PC-9 (cell line): Measurements from ENCODE around the gene U2SURP. TPM values are rescaled to one million over a fixed set of nuclear protein-coding genes. Genes with fewer than 3 reads are reported as not detected.
"Not testable (repeated sequence)": the region's sequence is repeated elsewhere in the genome, so short reads cannot be mapped to it uniquely, and the experiment has no call there.

Experiments
- BruUV-seq: library from RNA; stranded (reverse); fragments of 400-500 nt; replicated peaks from 2 replicates; lab custom pipeline; 2021; lab: Mats Ljungman, UMichigan
- CTCF ChIA-PET: fragments of 300-600 bp; sonication (Branson Sonifier 250); formaldehyde crosslinking; loops from one replicate; lab custom pipeline; 2022; ENCODE audit warnings: antibody characterized with exemption; lab: Charles Lee
- POLR2A ChIA-PET: fragments of 300-600 bp; sonication (Branson Sonifier 250); formaldehyde crosslinking; loops from one replicate; lab custom pipeline; 2022; ENCODE audit warnings: antibody characterized with exemption; ENCODE audit not compliant: unreplicated experiment; lab: Charles Lee
- DNase-seq, 2 experiments: peaks; one replicate each; pipeline versions ENCODE4 v3.0.0 to v3.0.0-alpha.2; 2015 to 2022; ENCODE audit warnings: mixed read lengths in 1 of 2
- H2AFZ ChIP-seq: fragments of 200-600 bp; sonication (generic); 2 replicates; pipeline ENCODE4 v1.8.1; 2017; ENCODE audit warnings: antibody characterized with exemption
- H3F3A ChIP-seq: fragments of 200-600 bp; sonication (generic); 2 replicates; pipeline ENCODE4 v1.8.1; 2017; ENCODE audit warnings: antibody characterized with exemption, mild to moderate bottlenecking, low read depth; ENCODE audit not compliant: insufficient read depth
- H3K27ac ChIP-seq: fragments of 200-600 bp; sonication (generic); 2 replicates; pipeline ENCODE4 v1.6.1; 2016; ENCODE audit warnings: mixed run types
- H3K27me3 ChIP-seq: fragments of 200-600 bp; sonication (generic); 2 replicates; pipeline ENCODE4 v1.6.1; 2016; ENCODE audit warnings: low read depth, mixed run types; ENCODE audit not compliant: insufficient read depth
- H3K36me3 ChIP-seq: fragments of 200-600 bp; sonication (generic); 2 replicates; pipeline ENCODE4 v1.6.1; 2016; ENCODE audit warnings: low read depth, mixed run types
- H3K4me1 ChIP-seq: fragments of 200-600 bp; sonication (generic); replicated peaks from 2 replicates; pipeline ENCODE4 v1.6.1; 2016; ENCODE audit warnings: mixed run types; ENCODE audit not compliant: insufficient read depth
- H3K4me2 ChIP-seq: fragments of 200-600 bp; sonication (generic); 2 replicates; pipeline ENCODE4 v1.6.1; 2017; ENCODE audit warnings: mixed run types
- H3K4me3 ChIP-seq: fragments of 200-600 bp; sonication (generic); 2 replicates; pipeline ENCODE4 v1.6.1; 2016; ENCODE audit warnings: mixed run types
- H3K79me2 ChIP-seq: fragments of 200-600 bp; sonication (generic); 2 replicates; pipeline ENCODE4 v1.6.1; 2017; ENCODE audit warnings: low read depth, mixed run types
- H3K9me2 ChIP-seq: fragments of 200-600 bp; sonication (generic); 2 replicates; pipeline ENCODE4 v1.8.1; 2017; ENCODE audit warnings: mild to moderate bottlenecking; ENCODE audit not compliant: insufficient read depth
- H3K9me3 ChIP-seq: fragments of 200-600 bp; sonication (generic); 2 replicates; pipeline ENCODE4 v1.8.1; 2016; ENCODE audit warnings: low read depth; ENCODE audit not compliant: insufficient read depth
- H4K20me1 ChIP-seq: fragments of 200-600 bp; sonication (generic); 2 replicates; pipeline ENCODE4 v1.8.1; 2017; ENCODE audit not compliant: insufficient read depth
- EZH2 ChIP-seq: fragments of 200-600 bp; sonication (generic); IDR thresholded peaks from 2 replicates; pipeline ENCODE4 v1.8.0; 2017; ENCODE audit warnings: antibody characterized with exemption, low read depth
- intact Hi-C: fragments of 100-400 bp; cut with micrococcal nuclease; formaldehyde crosslinking; loops from one replicate; pipeline ENCODE4 v1.10.0; 2022; ENCODE audit not compliant: unreplicated experiment
- total RNA-seq: library from RNA; stranded (reverse); gene quantifications from 2 replicates; pipeline ENCODE4 v1.2.3, GENCODE V29; 2021
- TF ChIP-seq, protein P1 (sequence below): fragments of 200-600 bp; sonication (generic); conservative IDR thresholded peaks from 2 replicates; pipeline ENCODE4 v1.6.1; 2017; ENCODE audit warnings: mixed run types, antibody characterized with exemption, mild to moderate bottlenecking, moderate library complexity

U2SURP gene
- total RNA-seq, 1 experiment from 2014 or later = 126 TPM

DNA sequence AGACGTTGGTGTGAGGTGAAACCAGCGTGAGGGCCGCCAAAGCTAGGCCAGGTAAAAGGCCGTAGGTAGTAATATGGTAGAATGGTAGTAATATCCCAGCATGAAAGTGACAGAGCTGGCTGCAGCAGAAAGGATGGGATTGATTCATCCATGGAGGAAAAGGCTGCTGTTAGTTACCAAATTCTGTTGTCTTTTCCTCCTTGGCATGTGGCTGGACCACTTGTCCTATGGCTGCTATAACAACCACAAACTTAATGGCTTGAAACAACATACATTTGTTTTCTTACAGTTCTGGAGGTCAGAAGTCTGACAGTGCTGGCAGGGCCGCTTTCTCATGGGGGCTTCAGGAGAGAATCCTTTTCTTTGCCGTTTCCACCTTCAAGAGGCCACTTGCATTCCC lies 70.4 kb downstream of the U2SURP start:
- intact Hi-C loops = no loop called here

DNA sequence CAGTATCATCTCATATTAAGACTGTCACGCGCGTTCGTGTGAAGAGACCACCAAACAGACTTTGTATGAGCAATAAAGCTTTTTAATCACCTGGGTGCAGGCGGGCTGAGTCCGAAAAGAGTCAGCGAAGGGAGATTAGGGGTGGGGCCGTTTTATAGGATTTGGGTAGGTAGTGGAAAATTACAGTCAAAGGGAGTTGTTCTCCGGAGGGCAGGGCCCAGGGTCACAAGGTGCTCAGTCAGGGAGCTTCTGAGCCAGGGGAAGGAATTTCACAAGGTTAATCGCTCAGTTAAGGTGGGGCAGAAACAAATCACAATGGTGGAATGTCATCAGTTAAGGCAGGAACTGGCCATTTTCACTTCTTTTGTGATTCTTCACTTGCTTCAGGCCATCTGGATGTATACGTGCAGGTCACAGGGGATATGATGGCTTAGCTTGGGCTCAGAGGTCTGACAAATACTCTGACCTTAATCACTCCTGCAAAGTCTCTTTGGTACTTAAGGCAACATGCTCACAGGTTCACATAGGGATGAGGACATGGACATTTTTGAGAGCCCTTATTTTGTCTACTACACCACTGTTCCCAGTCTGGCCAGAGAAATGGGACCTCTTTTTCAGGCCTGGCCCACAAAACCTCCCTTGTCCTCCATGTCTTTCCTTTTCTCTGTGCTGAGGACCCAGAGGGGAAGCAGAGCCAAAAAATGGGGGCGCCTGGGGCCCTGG lies 71.1 kb downstream of the U2SURP start:
- H2AFZ ChIP-seq, H3F3A ChIP-seq, H3K9me3 ChIP-seq, H3K4me2 ChIP-seq, H3K27ac ChIP-seq, CTCF ChIA-PET, H3K4me1 ChIP-seq, H3K79me2 ChIP-seq, H3K36me3 ChIP-seq, POLR2A ChIA-PET, H3K27me3 ChIP-seq, H4K20me1 ChIP-seq, intact Hi-C loops, BruUV-seq, DNase-seq, H3K4me3 ChIP-seq, H3K9me2 ChIP-seq: not testable (repeated sequence)

More for the DNA sequence above, 70.4 kb downstream of the U2SURP start:
- H3K4me3 ChIP-seq = no peak overlapping the region
- H3K79me2 ChIP-seq = no peaks in the 10 kb centered on the region
- no peak overlapping the region for H2AFZ ChIP-seq
- TF ChIP-seq, protein P1, sequence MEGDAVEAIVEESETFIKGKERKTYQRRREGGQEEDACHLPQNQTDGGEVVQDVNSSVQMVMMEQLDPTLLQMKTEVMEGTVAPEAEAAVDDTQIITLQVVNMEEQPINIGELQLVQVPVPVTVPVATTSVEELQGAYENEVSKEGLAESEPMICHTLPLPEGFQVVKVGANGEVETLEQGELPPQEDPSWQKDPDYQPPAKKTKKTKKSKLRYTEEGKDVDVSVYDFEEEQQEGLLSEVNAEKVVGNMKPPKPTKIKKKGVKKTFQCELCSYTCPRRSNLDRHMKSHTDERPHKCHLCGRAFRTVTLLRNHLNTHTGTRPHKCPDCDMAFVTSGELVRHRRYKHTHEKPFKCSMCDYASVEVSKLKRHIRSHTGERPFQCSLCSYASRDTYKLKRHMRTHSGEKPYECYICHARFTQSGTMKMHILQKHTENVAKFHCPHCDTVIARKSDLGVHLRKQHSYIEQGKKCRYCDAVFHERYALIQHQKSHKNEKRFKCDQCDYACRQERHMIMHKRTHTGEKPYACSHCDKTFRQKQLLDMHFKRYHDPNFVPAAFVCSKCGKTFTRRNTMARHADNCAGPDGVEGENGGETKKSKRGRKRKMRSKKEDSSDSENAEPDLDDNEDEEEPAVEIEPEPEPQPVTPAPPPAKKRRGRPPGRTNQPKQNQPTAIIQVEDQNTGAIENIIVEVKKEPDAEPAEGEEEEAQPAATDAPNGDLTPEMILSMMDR = no peak
- TF ChIP-seq EZH2 = no peak
- no peaks in the 10 kb centered on the region for H3K9me3 ChIP-seq
- H3F3A ChIP-seq = no peaks in the 10 kb centered on the region
- H3K4me2 ChIP-seq = no peak overlapping the region
- DNase-seq = no peak
- H4K20me1 ChIP-seq = no peaks in the 10 kb centered on the region
- no peaks in the 10 kb centered on the region for H3K4me1 ChIP-seq
- no peaks in the 10 kb centered on the region for H3K36me3 ChIP-seq
- no peak overlapping the region for H3K27ac ChIP-seq
- ChIA-PET CTCF (no interaction called here), POLR2A (no interaction called here)
- H3K27me3 ChIP-seq = no peaks in the 10 kb centered on the region
- no peaks in the 10 kb centered on the region for H3K9me2 ChIP-seq
- BruUV-seq = no TSS peak

DNA sequence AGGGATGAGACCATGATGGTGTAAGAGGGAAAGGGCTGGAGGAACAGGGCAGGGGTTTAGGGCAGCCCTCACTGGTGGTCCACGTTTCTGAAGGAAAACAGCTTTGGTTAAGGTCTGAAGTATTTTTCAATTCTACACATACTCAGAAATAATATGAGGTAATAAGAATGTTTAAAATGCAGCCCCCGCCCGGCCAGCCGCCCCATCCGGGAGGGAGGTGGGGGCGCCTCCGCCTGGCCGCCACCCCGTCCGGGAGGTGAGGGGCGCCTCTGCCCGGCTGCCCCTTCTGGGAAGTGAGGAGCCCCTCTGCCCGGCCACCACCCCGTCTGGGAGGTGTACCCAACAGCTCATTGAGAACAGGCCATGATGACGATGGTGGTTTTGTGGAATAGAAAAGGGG lies 72.2 kb downstream of the U2SURP start:
- BruUV-seq, intact Hi-C loops, H3F3A ChIP-seq, H3K9me2 ChIP-seq, H3K27me3 ChIP-seq, DNase-seq, H2AFZ ChIP-seq, H3K4me3 ChIP-seq, H4K20me1 ChIP-seq, H3K4me2 ChIP-seq, H3K4me1 ChIP-seq, H3K79me2 ChIP-seq, CTCF ChIA-PET, H3K27ac ChIP-seq, H3K36me3 ChIP-seq, H3K9me3 ChIP-seq, POLR2A ChIA-PET: not testable (repeated sequence)

DNA sequence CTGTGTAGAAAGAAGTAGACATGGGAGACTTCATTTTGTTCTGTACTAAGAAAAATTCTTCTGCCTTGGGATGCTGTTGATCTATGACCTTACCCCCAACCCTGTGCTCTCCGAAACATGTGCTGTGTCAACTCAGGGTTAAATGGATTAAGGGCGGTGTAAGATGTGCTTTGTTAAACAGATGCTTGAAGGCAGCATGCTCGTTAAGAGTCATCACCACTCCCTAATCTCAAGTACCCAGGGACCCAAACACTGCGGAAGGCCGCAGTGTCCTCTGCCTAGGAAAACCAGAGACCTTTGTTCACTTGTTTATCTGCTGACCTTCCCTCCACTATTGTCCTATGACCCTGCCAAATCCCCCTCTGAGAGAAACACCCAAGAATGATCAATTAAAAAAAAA lies 72.6 kb downstream of the U2SURP start:
- DNase-seq, intact Hi-C loops, H3K79me2 ChIP-seq, H4K20me1 ChIP-seq, H3K27ac ChIP-seq, POLR2A ChIA-PET, H3F3A ChIP-seq, H3K9me2 ChIP-seq, H3K27me3 ChIP-seq, H2AFZ ChIP-seq, H3K4me2 ChIP-seq, H3K36me3 ChIP-seq, H3K9me3 ChIP-seq, H3K4me1 ChIP-seq, H3K4me3 ChIP-seq, BruUV-seq: not testable (repeated sequence)
- CTCF ChIA-PET = interaction anchor here (0.5 kb wide), 1 partner anchor 147 kb away, joined by 3 read pairs; no protein-coding TSS in a partner anchor
